Renal cortex interstitium (tissue), 11 donors: Measurements from ENCODE around the gene HSPBP1. TPM values are rescaled to one million over a fixed set of nuclear protein-coding genes. Genes with fewer than 3 reads are reported as not detected.

Experiments
- DNase-seq, 11 donors: peaks; one replicate each; pipeline ENCODE4 v3.0.0-alpha.2; 2013; ENCODE audit warnings: low read depth in 9 of 11, low spot score in 4 of 11; ENCODE audit errors: extremely low read depth in 1 of 11
- polyA plus RNA-seq, 3 donors: library from polyadenylated mRNA; unstranded; fragments of 120-200 nt; gene quantifications; one replicate each; pipeline ENCODE4 v1.2.1, GENCODE V29; 2013; ENCODE audit not compliant: insufficient read length in 3 of 3

HSPBP1 gene
- polyA plus RNA-seq, 3 donors: 23.2 to 41.2 (median 39.2) TPM

GRCh38 chr19:55311397-55311796 lies 31.5 kb upstream of the HSPBP1 start:
- no peak for DNase-seq

DNA sequence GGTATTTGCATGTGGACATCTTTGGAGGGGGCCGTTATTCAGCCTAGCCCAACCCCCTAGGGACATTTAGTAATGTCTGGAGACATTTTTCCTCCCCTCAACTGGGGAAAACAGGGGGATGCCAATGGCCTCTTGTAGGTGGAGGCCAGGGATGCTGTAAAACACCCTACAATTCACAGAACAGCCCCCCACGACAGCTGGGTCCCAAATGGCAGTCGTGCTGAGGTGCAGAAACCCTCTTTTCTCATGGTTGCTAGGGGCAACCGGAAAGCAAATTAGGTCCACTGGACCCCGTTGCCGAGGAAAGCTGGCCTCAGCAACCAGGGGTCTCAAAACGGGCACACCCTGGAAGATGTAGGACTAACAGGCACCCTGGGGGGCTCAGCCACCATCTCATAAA lies 30.6 kb upstream of the HSPBP1 start:
- no peak for DNase-seq

DNA sequence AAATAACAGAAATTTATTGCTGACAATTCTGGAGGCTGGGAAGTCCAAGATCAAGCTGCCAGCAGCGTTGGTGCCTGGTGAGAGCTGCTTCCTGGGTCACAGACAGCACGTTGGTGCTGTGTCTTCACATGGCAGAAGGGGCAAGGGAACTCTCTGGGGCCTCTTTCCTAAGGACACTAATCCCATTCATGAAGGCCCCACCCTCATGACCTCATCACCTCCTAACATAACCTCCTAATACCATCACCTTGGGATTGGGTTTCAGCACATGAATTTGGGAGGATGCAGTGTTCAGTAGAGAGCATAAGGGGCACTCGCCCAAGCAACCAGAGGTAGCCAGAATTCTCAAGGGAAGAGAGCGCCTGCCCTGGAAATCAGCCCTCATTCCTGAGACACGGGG lies 29.5 kb upstream of the HSPBP1 start:
- DNase-seq: no peak

DNA sequence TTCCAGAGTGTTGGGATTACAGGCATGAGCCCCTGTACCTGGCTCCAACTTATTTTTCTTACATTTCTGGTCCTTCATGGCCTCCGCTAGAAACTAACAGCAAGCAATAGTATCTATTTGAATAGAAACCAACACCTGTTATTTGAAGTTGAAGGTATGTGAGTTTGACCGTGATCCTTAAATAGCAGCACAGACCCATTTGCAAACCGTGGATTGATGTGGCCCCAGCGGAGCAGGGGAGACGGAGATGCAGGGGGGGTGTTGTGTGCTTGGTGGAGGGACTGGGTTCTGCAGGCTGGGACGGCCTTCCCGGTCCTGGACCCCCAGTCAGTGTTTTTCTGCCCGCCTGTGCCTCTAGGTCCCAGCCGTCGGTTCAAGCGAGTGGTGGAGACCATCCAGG lies 28.4 kb upstream of the HSPBP1 start:
- no peak for DNase-seq

DNA sequence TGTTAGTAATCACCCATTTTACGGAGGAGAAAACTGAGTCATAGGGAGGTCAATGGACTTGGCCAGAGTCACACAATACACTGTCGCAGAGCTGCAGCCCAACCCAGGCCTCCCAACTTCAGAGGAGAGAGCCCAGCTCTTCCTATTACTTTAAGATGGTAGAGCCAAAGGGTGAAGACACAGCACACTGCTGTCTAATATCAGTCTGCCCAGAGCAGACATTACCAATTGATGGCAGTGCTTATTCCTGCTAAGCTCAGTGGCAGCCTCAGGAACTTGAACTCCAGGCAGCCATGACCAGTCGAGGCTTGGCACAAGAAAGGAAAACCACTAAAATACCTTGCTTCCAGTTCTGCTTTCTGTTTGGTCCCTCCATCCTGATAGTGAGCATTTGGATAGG lies 26.8 kb upstream of the HSPBP1 start:
- no peak for DNase-seq

DNA sequence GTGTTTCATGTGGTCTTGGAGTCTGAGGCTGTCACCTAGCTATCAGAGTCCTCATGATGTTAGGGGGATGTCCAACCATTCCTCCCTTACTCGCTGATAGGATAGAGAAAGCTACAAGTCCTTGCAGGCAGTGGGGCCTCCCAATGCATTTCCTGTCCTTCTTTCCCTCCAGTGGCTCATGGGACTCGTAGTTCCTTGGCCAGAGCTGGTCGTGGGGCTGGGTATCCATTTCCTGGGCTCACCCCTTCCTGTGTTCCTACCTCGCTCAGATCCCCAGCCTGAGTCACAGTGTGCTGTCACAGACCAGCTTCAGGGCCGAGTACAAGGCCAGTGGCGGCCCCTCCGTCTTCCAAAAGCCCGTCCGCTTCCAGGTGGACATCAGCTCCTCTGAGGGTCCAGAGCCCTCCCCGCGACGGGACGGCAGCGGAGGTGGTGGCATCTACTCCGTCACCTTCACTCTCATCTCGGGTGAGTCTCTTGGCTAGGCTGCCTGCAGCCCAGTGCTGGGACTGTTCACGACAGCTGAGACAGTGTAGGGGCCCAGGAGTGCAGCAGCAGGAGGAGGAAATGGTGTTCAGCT lies 26.2 kb upstream of the HSPBP1 start:
- DNase-seq: no peak

- DNase-seq: no peak
Measured at GRCh38 chr19:55305491-55305890, 25.6 kb upstream of the HSPBP1 start.

DNA sequence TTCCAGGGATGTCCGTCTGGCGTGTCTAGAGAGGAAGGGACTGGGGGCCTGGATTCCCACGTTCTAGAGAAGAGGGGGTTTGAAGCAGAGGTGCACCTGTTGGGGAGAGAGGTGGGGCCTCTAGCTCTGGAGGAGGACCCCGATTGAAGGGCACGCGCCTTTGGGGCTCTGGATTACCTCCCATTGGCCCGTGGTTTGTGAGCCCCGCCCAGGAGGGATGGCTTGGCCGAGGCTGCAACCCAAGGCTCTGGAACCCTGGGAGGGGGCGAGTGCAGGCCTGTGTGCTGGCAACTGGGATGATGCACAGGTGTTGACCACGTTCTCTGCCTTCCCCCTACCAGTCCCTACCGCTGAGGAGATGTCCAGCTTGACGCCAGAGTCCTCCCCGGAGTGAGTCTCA lies 25.1 kb upstream of the HSPBP1 start:
- no peak for DNase-seq

GRCh38 chr19:55304279-55304978 lies 24.5 kb upstream of the HSPBP1 start:
- DNase-seq: no peak

- no peak for DNase-seq
Measured at GRCh38 chr19:55303477-55303876, 23.6 kb upstream of the HSPBP1 start.

DNA sequence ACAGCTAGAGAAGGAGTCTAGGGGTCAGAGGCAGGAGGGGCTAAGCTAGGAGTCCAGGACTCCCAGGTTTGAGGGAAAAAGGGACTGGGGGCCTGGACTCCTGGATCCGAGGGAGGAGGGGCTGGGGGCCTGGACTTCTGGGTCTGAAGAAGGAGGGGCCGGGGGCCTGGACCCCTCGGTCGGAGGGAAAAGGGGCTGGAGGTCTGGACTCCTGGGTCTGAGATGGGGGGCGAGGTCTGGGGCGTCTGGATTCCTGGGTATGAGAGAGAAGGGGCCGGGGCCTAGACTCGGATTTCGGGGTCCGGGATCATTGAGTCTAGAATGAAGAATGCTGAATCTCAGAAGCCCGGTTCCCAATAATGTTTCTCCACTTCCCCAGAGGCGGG lies 22.4 kb upstream of the HSPBP1 start:
- DNase-seq: no peak

DNA sequence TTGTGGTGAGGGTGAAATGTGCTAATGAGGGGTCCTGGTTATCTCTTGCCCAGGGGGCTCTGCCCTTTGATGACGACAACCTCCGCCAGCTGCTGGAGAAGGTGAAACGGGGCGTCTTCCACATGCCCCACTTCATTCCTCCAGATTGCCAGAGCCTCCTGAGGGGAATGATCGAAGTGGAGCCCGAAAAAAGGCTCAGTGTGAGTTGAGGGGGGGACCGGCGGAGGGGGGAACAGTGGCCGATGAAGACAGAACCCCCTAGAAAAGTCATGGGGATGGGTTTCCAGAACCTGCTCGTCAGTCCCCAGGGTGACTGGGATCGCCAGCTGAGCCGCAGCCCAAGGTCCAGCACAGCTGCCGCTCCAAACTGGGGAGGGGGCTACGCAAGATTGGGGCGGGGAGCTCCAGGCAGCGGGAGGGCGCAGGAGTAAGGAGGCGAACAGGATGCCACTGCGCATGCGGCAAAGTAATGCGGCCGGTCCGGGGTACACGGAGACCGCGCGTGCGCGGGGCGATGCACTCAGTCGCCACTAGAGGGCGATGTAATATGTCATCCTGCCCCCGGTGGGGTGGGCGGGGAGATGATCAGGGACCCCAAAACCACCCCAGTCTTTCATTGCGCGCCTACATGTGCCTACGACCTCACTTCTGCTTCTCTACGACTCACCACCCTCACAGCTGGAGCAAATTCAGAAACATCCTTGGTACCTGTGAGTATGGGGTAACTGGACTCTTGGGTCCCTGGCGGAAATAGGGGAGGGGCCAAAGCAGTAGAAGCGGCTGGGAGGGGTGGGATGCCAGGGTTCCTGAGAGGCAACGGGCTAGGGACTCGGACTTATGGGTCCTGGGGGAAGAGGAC lies 21.8 kb upstream of the HSPBP1 start:
- DNase-seq: peak; percentile 50 to 83 (median 75)

GRCh38 chr19:55300886-55301458 lies 21.1 kb upstream of the HSPBP1 start:
- no peak for DNase-seq

- DNase-seq: no peak
Measured at GRCh38 chr19:55299991-55300390, 20.1 kb upstream of the HSPBP1 start.

DNA sequence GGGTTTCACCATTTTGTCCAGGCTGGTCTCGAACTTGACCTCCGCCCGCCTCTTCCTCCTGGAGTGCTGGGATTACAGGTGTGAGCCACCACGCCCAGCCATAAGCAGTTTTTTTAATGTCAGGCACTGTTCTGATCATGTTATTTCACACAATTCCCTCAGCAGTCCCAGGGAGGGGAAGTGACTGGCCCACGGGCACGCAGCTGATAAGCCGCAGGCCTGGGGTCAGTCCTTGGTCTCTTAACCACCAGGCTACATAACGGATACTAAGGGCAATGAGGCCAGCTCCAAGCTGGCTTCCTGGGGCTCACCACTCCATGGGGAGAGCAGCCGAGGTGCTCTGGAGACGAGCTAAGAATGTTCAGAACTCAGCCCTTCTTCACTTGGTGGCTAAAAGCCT lies 17.4 kb upstream of the HSPBP1 start:
- DNase-seq: no peak

DNA sequence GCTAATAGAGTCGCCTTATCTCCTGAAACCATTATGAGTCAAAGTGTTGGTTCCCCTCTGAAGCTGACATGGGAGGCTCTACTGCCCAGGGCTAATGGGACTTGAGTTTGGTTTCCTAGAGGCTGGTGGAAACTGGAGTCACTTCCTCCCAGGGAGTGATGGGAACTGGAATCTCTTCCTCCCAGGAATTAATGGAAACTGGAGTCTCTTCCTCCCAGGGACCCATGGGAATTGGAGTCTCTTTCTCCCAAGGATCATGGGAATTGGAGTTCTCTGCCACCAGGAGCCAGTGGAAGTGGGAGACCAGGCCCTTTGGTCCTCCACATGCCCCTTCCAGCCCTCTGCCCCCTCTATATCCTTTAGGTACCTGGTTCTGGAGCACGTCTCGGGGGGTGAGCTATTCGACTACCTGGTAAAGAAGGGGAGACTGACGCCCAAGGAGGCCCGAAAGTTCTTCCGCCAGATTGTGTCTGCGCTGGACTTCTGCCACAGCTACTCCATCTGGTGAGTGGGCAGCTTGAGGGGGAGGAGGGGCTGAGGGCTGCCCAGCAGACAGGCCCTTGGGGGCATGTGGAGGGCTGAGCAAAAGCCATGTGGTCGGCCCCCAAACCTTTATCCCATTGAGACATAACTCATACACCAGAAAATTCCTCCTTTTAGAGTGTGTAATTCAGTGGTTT lies 9.3 kb upstream of the HSPBP1 start:
- DNase-seq: no peak

- DNase-seq: no peak
Measured at GRCh38 chr19:55287361-55288079, 7.6 kb upstream of the HSPBP1 start.

- DNase-seq: no peak
Measured at GRCh38 chr19:55285229-55285890, 5.5 kb upstream of the HSPBP1 start.
